K562 (cell line): ENCODE data around the gene IRF2BP2. TPM values are rescaled to one million over a fixed set of nuclear protein-coding genes. Genes with fewer than 3 reads are reported as not detected.

Source experiments
- ATAC-seq: fragments of 200-7000 bp; cut with Tn5 transposase; 3 replicates; pipeline ENCODE4 v1.9.1; 2020; ENCODE audit warnings: moderate library complexity
- BruUV-seq: library from RNA; stranded (reverse); fragments of 400-500 nt; replicated peaks from 2 replicates; lab custom pipeline; 2021; lab: Mats Ljungman, UMichigan
- CTCF ChIA-PET: fragments of 300-600 bp; formaldehyde crosslinking; extraction: SDS; loops from one replicate; lab custom pipeline; 2021; ENCODE audit warnings: low intra/inter-chr PET ratio; lab: Yijun Ruan, JAX
- POLR2A ChIA-PET: fragments of 300-600, 350-650 bp; sonication (Branson Sonifier 250); formaldehyde crosslinking; extraction: SDS; loops from one replicate; lab custom pipeline; 2021; ENCODE audit warnings: antibody characterized with exemption, inconsistent platforms; lab: Yijun Ruan, JAX
- DNase-seq, 4 experiments: peaks; one replicate each; pipeline versions ENCODE4 v3.0.0 to v3.0.0-alpha.2; 2011 to 2018; ENCODE audit warnings: low spot score in 3 of 4, mixed read lengths in 3 of 4; ENCODE audit errors: extremely low read depth in 1 of 4
- FAIRE-seq: peaks from 2 replicates; lab custom pipeline; 2011; peaks lifted over from hg19 to GRCh38; lab: Jason Lieb, UNC
- H2AFZ ChIP-seq: 2 replicates; pipeline ENCODE4 v1.6.0; 2011; ENCODE audit warnings: low read depth, low read length, control low read depth, inconsistent platforms
- H3K27ac ChIP-seq: fragments of 200-600 bp; 3 replicates; pipeline ENCODE4 v1.8.0; 2011; ENCODE audit warnings: low read depth, mild to moderate bottlenecking, control low read depth, inconsistent platforms, low read length, moderate library complexity, mixed read lengths; ENCODE audit errors: extremely low read depth
- H3K27me3 ChIP-seq, 2 experiments: fragments of 300-600 bp in 1 of 2; 2 replicates in 1 of 2; 3 replicates in 1 of 2; pipeline versions ENCODE4 v1.6.0 to v1.8.0; 2011; ENCODE audit warnings: inconsistent platforms in 2 of 2, low read length in 2 of 2, mild to moderate bottlenecking in 1 of 2, mixed read lengths in 1 of 2, moderate library complexity in 1 of 2; ENCODE audit not compliant: control insufficient read depth in 2 of 2, insufficient read depth in 2 of 2
- H3K36me3 ChIP-seq: fragments of 300-600 bp; 3 replicates; pipeline ENCODE4 v1.8.0; 2011; ENCODE audit warnings: mild to moderate bottlenecking, low read length, inconsistent platforms; ENCODE audit not compliant: control insufficient read depth, insufficient read depth
- H3K4me1 ChIP-seq, 2 experiments: fragments of 200-600 bp in 1 of 2; replicated peaks in 1 of 2; 2 replicates in 1 of 2; 3 replicates in 1 of 2; pipeline versions ENCODE4 v1.5.1 to v1.8.0; 2011; ENCODE audit warnings: inconsistent platforms in 2 of 2, low read length in 2 of 2, mild to moderate bottlenecking in 1 of 2, mixed read lengths in 1 of 2, moderate library complexity in 1 of 2; ENCODE audit not compliant: control insufficient read depth in 2 of 2, insufficient read depth in 2 of 2
- H3K4me2 ChIP-seq: 2 replicates; pipeline ENCODE4 v1.6.1; 2011; ENCODE audit warnings: low read length, control low read depth, inconsistent platforms, mixed read lengths; ENCODE audit not compliant: insufficient read depth
- H3K4me3 ChIP-seq: fragments of 200-600 bp; sonication (generic), shearing (Covaris generic); 2 replicates; pipeline ENCODE4 v1.5.1; 2016; ENCODE audit warnings: control low read depth, inconsistent platforms
- H3K79me2 ChIP-seq: fragments of 200-600 bp; 3 replicates; pipeline ENCODE4 v1.8.0; 2011; ENCODE audit warnings: low read length, inconsistent platforms; ENCODE audit not compliant: control insufficient read depth, insufficient read depth
- H3K9ac ChIP-seq, 2 experiments: 2 replicates each; pipeline versions ENCODE4 v1.6.0 to v1.6.1; 2011; ENCODE audit warnings: low read depth in 2 of 2, low read length in 2 of 2, control low read depth in 1 of 2, inconsistent platforms in 1 of 2, mild to moderate bottlenecking in 1 of 2, mixed read lengths in 1 of 2; ENCODE audit not compliant: insufficient read depth in 1 of 2
- H3K9me1 ChIP-seq: one replicate; pipeline ENCODE4 v1.6.0; 2011; ENCODE audit warnings: inconsistent platforms, mild to moderate bottlenecking, low read length, moderate library complexity; ENCODE audit not compliant: control insufficient read depth, insufficient read depth
- H3K9me3 ChIP-seq: replicated peaks from 2 replicates; pipeline ENCODE4 v1.5.1; 2011; ENCODE audit warnings: low read depth, low read length, inconsistent platforms; ENCODE audit not compliant: control insufficient read depth, insufficient read depth
- H4K20me1 ChIP-seq: replicated peaks from 2 replicates; pipeline ENCODE4 v1.6.1; 2011; ENCODE audit warnings: low read length, inconsistent platforms, mixed read lengths; ENCODE audit not compliant: control insufficient read depth, insufficient read depth
- HMBOX1 ChIP-seq: sonication (generic); IDR thresholded peaks from 2 replicates; pipeline ENCODE4 v1.6.1; 2016
- RBFOX2 ChIP-seq: fragments of 200-400 bp; formaldehyde crosslinking; IDR thresholded peaks from 2 replicates; pipeline ENCODE4 v1.6.1; 2017; ENCODE audit warnings: low read depth, mild to moderate bottlenecking, low read length, moderate library complexity
- REST ChIP-seq, 2 experiments: fragments of 450-650 bp; formaldehyde crosslinking in 1 of 2; IDR thresholded peaks; 2 replicates each; pipeline versions ENCODE4 v1.4.0 to v1.6.1; 2014 to 2020; ENCODE audit warnings: mild to moderate bottlenecking in 2 of 2, borderline replicate concordance in 1 of 2, low read depth in 1 of 2
- UBTF ChIP-seq, 2 experiments: IDR thresholded peaks; 2 replicates each; pipeline ENCODE4 v1.6.1; 2012; ENCODE audit warnings: improper control_type of control experiment in 2 of 2, low read depth in 2 of 2, low read length in 2 of 2, borderline replicate concordance in 1 of 2
- ZNF740 ChIP-seq, 3 experiments: fragments of 200-800 bp in 1 of 3; sonication (Bioruptor generic) in 1 of 3; sonication (generic) in 1 of 3; formaldehyde crosslinking in 1 of 3; IDR thresholded peaks; 2 replicates each; pipeline versions ENCODE4 v1.6.1 to v1.8.0; 2016 to 2022; ENCODE audit warnings: mild to moderate bottlenecking in 2 of 3, missing compliant biosample characterization in 2 of 3, missing genetic modification characterization in 2 of 3, missing genetic modification reagents in 1 of 3
- WGBS: fragments of 100-300 bp; shearing (Covaris generic); methylation state at CpG from one replicate; pipeline ENCODE4 v1.1.6; 2016; ENCODE audit warnings: low coverage, mixed read lengths; ENCODE audit not compliant: insufficient coverage; ENCODE audit errors: missing lambda C conversion rate; 5-methylcytosine and 5-hydroxymethylcytosine counted together
- in situ Hi-C: fragments of 300-500 bp; cut with MboI; formaldehyde crosslinking; loops from 4 replicates; pipeline ENCODE4 v1.15.0; 2018; ENCODE audit warnings: inconsistent platforms, mixed read lengths
- intact Hi-C: fragments of 100-400 bp; cut with micrococcal nuclease; formaldehyde crosslinking; loops from 2 replicates; pipeline ENCODE4 v1.14.2; 2022
- polyA plus RNA-seq, 8 experiments: library from polyadenylated mRNA; depleted of rRNA in 4 of 8; stranded (reverse) in 5 of 8; unstranded in 3 of 8; fragments of >200 nt; fragmentation: Nextera tagmentation in 2 of 8; fragmentation: Illumina TruSeq in 1 of 8; extraction: Ambion mirVana in 2 of 8; extraction: Trizol in 1 of 8; gene quantifications; 2 replicates each; pipeline versions ENCODE4 v1.2.1 to v1.2.3, GENCODE V29; 2011 to 2014; ENCODE audit warnings: inconsistent platforms in 1 of 8, missing spikeins in 1 of 8
- total RNA-seq, 7 experiments: library from RNA; depleted of rRNA in 6 of 7; stranded (reverse); fragments of >200 nt in 6 of 7; fragmentation: Illumina TruSeq in 2 of 7; extraction: Trizol in 2 of 7; gene quantifications; 2 replicates each; pipeline versions ENCODE4 v1.2.1 to v1.2.3, GENCODE V29; 2011 to 2021; ENCODE audit warnings: low replicate concordance in 1 of 7

IRF2BP2 gene
- total and polyA plus RNA-seq, 9 of the 15 experiments (the other 6 are each of a cell fraction or from before 2014, with no cell fraction given): 7.7 to 68.6 (median 22.1) TPM

- DNase-seq: peak; percentile 60 to 81 (median 64)
- in situ Hi-C loops: loop anchor here (5.0 to 10.0 kb wide), 3 partner anchors 101 to 484 kb away; no protein-coding TSS in a partner anchor
- H3K36me3 ChIP-seq: peaks cover 7% of the 10 kb centered on the region; the same call in 2 of the 3 replicates
- no peaks in the 10 kb centered on the region for H3K9me1 ChIP-seq
- H3K9me3 ChIP-seq: no peaks in the 10 kb centered on the region
- no peaks in the 10 kb centered on the region for H4K20me1 ChIP-seq
- H3K4me3 ChIP-seq: no peak overlapping the region
- peak; percentile 72 for FAIRE-seq
- WGBS: 4% methylated on average over 2 of the region's 2 CpGs
- no peak overlapping the region for H3K9ac ChIP-seq
- no peak for ATAC-seq
- peaks cover 8% of the 10 kb centered on the region for H3K79me2 ChIP-seq
- no peak overlapping the region for H3K27ac ChIP-seq
- H3K4me2 ChIP-seq: no peak overlapping the region
- peaks cover 21 to 35% of the 10 kb centered on the region in 2 experiments for H3K4me1 ChIP-seq
- intact Hi-C loops: loop anchor here (1.0 kb wide), 1 partner anchor 485 kb away; no protein-coding TSS in a partner anchor
- ChIA-PET POLR2A (interaction anchor here (0.6 to 1.4 kb wide), 7 partner anchors 9 to 505 kb away, joined by 3 to 7 read pairs (median 3); no protein-coding TSS in a partner anchor), CTCF (interaction anchor here (2.4 kb wide), 1 partner anchor 99 kb away, joined by 9 read pairs; no protein-coding TSS in a partner anchor)
- BruUV-seq: no TSS peak
- H3K27me3 ChIP-seq: no peaks in the 10 kb centered on the region
- no peak overlapping the region for H2AFZ ChIP-seq
- TF ChIP-seq REST (IDR thresholded peaks at IDR 0.05; ENCODE audit: borderline replicate concordance): peak; percentile 83
- no peak for TF ChIP-seq REST (CRISPR knock-in tag; IDR thresholded peaks at IDR 0.05; ENCODE audit: low read depth)
- TF ChIP-seq HMBOX1: no peak
- no peak for TF ChIP-seq UBTF (IDR thresholded peaks at IDR 0.05; ENCODE audit: borderline replicate concordance in 1 of 2, low read depth in 2 of 2, low read length in 2 of 2)
- TF ChIP-seq RBFOX2: no peak
- TF ChIP-seq ZNF740 (CRISPR knock-in tag; IDR thresholded peaks at IDR 0.05): no peak
- no peak for TF ChIP-seq ZNF740 (tag; IDR thresholded peaks at IDR 0.05)
These were observed 12.1 kb downstream of the IRF2BP2 start for GRCh38 chr1:234597894-234598293.
